Ecto neural progenitor cell (in vitro differentiated cells): ENCODE measurements around the gene PHOSPHO1.

Experiments
- DNase-seq: peaks from one replicate; pipeline ENCODE4 v3.0.0-alpha.2; 2018; ENCODE audit warnings: low spot score

The PHOSPHO1 gene

DNA sequence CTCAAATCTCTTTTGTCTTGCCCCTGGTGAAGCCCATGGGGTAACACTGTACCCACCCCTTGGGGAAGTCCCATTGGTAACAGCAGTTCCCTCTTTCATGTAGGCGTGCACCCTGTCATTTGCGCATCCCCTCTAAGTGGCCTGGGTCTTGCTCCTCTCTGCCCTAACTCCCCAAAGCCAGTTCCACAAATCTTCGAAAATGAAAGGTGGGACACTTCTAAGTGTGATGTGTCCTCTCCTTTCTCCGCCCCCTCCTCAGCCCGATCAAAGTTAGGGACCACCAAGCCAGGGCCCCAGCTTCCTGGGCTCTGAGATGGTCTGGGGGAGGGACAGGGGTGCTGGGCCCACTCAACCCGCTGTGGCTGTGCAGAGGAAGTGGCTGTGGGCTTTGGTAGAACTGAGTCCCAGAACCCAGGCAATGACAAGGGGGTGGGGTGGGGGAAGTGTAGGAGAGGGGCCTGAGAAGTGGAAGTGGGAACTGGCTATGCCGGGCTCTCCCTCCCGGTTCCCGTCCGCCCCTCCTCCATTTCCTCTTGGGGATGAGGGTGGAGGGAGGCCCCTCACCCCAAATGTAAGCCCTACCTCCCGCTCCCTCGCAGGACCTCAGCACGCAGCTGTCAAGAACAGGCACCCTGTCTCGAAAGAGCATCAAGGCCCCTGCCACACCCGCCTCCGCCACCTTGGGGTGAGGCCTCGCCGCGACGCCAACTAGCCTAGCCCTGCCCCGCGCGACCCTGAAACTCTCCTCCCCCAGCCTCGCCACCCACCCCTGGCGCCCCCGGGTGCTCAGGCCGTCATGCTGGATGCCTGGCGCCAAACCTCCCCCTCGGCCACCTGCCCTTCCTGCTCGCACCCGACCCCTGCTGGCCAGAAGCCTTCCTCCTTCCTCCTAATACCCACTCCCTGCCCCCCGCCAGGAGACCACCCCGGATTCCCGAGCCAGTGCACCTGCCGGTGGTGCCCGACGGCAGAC lies 11.4 kb downstream of the PHOSPHO1 start:
- DNase-seq = no peak

DNA sequence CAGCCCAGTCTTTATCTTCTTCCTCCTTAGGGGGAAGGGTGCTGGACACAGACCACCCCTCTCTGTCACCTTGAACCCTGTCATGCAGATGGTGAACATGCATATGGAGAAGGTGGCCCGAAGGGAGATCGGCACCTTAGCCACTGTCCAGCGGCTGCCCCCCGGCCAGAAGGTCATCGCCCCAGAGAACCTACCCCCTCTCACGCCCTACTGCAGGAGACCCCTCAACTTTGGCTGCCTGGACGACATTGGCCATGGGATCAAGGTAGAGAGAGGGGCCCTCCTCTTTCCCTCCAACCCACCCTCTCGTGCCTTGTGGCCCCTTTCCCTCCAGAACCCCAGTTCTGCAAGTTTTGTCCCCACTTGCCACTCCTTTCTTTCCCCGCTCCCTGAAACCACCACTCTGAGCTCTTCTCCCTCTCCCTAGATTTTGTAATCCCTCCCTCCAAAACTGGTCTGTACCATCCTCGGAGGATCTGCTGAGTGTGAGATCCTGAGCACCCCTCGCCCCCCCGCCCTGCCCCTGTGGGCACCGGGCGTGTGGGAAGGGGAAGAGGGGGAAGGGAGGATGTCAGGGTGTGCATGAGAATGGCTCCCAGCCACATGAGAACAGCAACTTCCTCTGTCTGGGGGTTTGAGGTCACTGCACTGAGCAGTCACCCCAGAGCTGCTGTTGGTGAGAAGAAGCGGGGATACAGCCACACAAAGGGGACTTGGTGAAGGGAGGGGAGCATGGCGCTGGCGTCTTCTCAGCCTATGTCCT lies 12.8 kb downstream of the PHOSPHO1 start:
- DNase-seq = no peak

DNA sequence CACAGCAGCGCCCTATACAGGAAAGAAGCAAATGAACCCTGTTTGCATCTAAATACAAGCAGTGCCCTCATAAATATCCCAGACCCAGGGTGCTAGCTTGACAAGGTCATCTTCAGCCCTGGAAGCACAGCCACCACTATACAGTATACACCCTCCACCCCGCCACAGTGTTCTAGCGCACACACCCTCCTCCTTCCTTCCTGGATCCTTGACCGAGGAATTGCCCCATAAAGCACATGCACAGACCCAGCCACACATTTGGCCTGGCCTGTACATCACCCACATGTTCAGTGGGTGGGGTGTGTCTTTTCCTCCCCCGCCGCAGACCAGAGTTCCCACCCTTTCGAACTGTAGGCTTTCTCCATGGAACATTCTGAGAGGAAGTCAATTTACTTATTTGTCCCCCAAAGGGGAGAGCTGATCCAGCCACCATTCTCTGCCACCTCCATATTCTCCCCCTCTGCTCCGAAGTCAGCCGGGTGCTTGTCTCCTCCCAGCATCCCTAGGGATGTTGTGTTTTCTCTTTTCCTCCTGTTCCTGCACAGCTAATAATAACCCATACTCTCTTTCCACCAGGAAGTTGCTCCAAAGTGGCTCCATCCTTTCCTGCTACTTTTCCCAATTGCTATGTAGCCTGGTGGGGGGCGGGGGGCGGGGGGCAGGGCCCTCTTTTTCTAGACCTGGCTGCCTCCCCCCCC lies 13.5 kb downstream of the PHOSPHO1 start:
- no peak for DNase-seq

DNA sequence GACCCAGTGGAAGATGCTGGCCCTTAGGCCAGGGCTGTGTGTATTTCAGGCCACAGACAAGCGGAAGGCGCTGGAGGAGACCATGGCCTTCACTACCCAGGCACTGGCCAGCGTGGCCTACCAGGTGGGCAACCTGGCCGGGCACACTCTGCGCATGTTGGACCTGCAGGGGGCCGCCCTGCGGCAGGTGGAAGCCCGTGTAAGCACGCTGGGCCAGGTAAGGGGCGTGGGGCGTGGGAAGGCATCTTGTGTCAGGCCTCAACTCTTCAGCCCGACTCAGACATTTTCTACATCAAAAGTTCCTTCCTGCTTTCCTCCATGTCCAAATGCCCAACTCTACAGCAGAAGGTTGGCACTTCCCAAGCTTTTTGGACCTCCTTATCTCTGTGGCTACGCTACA lies 14.1 kb downstream of the PHOSPHO1 start:
- no peak for DNase-seq

DNA sequence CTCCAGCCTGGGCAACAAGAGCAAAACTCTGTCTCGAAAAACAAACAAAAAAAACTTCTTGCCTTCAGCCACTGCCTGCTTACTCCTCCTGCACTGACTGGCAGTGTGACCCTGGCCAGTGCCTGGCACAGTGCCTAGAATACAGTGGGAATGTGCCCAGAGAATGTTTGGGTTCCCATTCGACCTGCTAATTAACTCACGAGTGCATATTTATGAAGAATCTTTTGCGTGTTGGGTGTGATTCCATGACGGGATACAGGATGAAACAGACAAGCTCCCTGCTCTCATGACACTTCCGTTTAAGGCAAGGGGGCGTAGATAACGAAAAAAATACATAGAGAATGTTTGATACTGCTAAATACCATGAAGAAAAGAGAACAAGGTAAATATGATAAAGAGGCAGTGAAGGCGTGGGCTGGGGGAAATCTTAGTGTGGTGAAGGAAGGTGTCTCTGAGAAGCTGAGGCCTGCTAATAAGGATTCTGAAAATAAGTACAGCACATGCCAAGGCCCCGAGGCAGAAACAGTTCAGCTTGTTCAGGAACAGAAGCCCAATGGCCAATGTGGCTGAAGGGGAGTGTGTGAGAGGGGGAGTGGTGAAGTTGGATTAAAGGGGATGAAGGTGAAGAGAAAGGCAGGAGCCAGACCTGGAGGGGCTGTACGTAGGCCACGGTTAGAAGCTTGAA lies 15.8 kb downstream of the PHOSPHO1 start:
- DNase-seq = no peak

DNA sequence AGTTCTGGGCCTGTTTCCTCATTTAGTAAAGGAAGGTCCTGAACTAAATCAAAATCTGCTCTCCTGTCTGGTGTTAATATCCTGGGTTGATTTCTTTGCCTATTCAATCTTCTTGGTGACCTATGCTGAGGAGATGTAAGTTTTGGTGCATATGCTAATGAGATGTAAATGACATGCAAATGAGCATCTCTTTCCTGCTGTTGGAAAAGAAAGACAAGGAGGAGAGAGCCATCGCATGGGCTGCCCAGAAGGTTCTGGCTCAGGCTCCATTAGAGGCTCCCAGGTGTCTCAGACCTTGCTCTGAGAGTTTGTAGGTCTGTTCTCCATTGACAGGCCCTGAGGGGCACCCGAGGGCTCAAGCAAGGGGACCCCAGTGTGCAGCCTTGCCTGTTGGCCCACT lies 16.7 kb downstream of the PHOSPHO1 start:
- DNase-seq = no peak

DNA sequence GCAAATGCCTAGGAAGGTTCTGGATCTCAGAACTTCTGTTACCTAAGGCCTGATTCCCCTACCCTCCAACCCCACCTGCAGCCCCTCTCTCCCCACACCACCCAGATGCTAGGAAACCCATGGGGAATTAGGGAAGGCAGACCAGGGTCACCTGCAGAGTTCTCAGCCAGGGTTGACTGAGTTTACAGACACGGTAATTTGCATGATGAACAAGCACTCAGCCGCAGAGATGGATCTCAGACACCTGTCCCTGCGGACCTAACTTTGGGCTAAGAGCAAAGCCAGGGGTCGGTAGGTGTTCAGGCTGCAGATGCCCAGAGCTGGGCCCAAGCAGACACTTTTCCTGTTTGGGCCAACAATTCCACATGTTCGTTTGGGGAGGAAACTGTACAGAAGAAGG lies 17.2 kb downstream of the PHOSPHO1 start:
- DNase-seq = no peak

GRCh38 chr17:49210158-49211029 lies 20.2 kb downstream of the PHOSPHO1 start, which contains the start of the genes ABI3 and GNGT2:
Gene ABI3 (plus strand): TSS chr17:49210707. CDS start chr17:49210725, 18 bp downstream.
Gene GNGT2 (minus strand): TSS chr17:49210574. CDS start chr17:49207422, 3,152 bp downstream.
- DNase-seq = no peak

DNA sequence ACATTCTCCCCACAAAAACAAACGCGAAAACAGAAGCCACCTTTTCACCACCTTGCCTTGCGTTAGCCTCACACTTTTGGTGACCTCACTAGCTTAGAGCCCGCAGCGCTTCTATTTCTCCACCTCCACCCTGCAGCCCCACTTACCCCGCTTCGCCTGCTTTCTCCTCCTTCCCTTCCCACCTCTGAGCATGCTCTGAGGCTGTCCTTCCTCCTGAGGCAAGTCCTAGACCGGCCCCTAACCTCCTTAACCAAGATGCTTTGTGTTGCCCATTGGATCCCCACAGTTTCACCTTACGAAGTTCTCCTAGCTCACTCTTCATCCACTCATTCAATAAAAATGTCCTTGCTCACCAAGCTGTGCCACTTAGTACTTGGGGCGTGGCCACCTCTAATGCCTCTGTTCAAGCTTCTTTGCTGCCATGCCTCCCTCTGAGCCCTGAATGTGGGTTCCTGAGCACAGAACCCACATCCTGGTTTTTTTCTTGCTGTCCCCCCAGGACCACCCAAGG lies 21.5 kb downstream of the PHOSPHO1 start:
- no peak for DNase-seq

GRCh38 chr17:49204516-49204915 lies 26.1 kb downstream of the PHOSPHO1 start:
- no peak for DNase-seq

DNA sequence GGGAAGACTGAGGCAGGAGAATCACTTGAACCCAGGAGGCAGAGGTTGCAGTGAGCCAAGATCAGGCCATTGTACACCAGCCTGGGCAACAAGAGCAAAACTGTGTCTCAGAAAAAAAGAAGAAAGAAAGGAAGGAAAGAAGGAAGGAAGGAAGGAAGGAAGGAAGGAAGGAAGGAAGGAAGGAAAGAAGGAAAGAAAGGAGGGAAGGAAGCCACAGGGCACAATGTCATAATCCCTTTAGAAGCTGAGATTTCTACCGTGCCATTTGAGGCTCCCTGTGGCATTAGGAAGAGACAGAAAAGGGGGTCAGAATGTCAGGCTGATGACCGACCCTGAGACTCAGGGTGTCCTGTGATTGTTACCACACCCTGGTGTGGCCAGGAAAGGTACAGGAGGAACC lies 26.8 kb downstream of the PHOSPHO1 start:
- no peak for DNase-seq

DNA sequence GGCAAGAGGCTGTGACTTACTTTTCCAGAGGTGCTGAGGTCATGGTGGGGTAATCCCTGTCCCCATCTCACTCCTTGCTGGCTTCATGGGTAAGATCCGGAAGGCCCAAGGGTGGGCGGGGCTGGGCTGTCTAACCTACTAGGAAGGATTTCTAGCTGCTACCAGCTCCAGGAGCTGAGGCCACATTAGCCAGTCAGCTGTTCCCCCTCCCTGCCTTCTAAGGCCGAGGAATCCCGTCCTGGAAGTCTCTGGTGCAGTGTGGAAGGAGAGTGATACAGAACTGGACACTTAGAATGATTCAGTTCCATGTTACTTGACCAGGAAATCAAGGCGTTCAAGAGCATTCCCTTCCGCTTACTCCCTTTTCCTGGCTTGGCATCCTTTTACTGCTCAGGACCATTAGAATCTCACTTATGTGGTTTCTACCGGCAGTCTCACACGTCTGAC lies 29.1 kb downstream of the PHOSPHO1 start:
- DNase-seq = no peak

DNA sequence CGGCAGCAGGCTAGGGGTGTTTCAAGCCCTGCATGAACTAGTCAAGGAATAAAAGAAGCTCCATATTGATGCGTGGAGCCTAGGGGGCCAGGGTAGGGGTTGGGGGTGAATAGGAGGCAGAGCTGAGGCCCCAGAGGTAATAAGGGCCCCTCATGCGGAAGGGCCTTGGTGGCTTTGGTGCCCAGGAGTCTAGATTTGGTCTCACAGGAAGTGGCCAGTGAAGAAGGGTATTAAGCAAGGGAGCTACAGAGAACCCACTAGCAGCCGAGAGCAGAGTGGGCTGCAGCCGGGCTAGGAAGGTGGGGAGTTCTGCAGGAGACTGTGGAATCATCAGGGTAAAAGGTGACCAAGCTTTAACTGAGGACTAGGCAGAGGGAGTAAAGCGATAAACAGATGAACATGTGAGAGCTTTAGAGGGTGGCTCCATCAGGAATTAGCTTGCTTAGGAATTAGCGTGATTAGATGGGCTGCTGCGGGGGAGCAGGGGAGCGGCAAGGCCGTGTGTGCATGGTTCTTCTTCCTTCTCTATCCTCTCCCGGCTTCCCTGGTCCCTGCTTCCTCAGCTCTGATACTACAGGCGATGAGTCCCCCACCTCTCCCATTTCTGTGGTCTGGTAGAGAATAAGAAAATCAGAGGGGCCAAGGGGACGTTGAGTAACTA lies 30.0 kb downstream of the PHOSPHO1 start:
- DNase-seq = no peak

DNA sequence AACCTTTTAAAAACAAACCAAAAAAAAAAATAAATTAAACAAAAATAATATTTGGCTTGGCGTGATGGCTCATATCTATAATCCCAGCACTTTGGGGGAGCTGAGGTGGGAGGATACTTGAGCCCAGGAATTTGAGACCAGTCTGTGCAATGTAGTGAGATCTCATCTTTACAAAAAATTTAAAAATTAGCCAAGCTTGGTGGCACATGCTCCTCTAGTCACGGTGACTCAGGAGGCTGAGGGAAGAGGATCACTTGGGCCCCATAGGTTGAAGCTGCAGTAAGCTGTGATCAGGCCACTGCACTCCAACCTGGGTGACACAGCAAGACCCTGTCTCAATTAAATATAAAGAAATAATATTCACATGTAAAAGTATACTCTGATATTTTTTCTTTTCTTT lies 32.4 kb downstream of the PHOSPHO1 start:
- no peak for DNase-seq

GRCh38 chr17:49197346-49197998 lies 33.1 kb downstream of the PHOSPHO1 start:
- DNase-seq = no peak

GRCh38 chr17:49196520-49196919 lies 34.1 kb downstream of the PHOSPHO1 start:
- no peak for DNase-seq

- DNase-seq = no peak
Measured at GRCh38 chr17:49195751-49196150, 34.8 kb downstream of the PHOSPHO1 start.

GRCh38 chr17:49194297-49194607 lies 36.3 kb downstream of the PHOSPHO1 start:
- DNase-seq = no peak

- peak; percentile 75 for DNase-seq
Measured at GRCh38 chr17:49193513-49194296, 36.9 kb downstream of the PHOSPHO1 start.
